HG02938 (cell line): ENCODE measurements around the gene MPEG1.

Source experiments
- ATAC-seq: cut with Tn5 transposase; IDR thresholded peaks from one replicate; pipeline ENCODE4 v1.9.1; 2021; ENCODE audit warnings: mild to moderate bottlenecking, moderate library complexity; ENCODE audit not compliant: unreplicated experiment

MPEG1 gene

GRCh38 chr11:59218319-59218718 lies 5.6 kb upstream of the MPEG1 start:
- no peak for ATAC-seq

GRCh38 chr11:59216641-59217564 lies 4.2 kb upstream of the MPEG1 start:
- ATAC-seq: peak; percentile 91

- no peak for ATAC-seq
Measured at GRCh38 chr11:59214141-59214893, 1.6 kb upstream of the MPEG1 start.

- no peak for ATAC-seq
Measured at GRCh38 chr11:59212222-59212621, 505 bp downstream of the MPEG1 start.

GRCh38 chr11:59208956-59209355 lies 3.8 kb downstream of the MPEG1 start:
- no peak for ATAC-seq

- peak; percentile 70 for ATAC-seq
Measured at GRCh38 chr11:59207988-59208451, 4.7 kb downstream of the MPEG1 start.

GRCh38 chr11:59206635-59207034 lies 6.1 kb downstream of the MPEG1 start:
- ATAC-seq: no peak

- ATAC-seq: no peak
Measured at GRCh38 chr11:59205648-59206047, 7.1 kb downstream of the MPEG1 start.

GRCh38 chr11:59204746-59205145 lies 8.0 kb downstream of the MPEG1 start:
- ATAC-seq: no peak

- no peak for ATAC-seq
Measured at GRCh38 chr11:59201353-59201752, 11.4 kb downstream of the MPEG1 start.

GRCh38 chr11:59200423-59200746 lies 12.3 kb downstream of the MPEG1 start:
- ATAC-seq: peak; percentile 40

GRCh38 chr11:59199546-59200422 lies 12.9 kb downstream of the MPEG1 start:
- peak; percentile 60 for ATAC-seq

- no peak for ATAC-seq
Measured at GRCh38 chr11:59198726-59199125, 14.0 kb downstream of the MPEG1 start.

- ATAC-seq: no peak
Measured at GRCh38 chr11:59197991-59198390, 14.7 kb downstream of the MPEG1 start.

GRCh38 chr11:59196777-59197176 lies 15.9 kb downstream of the MPEG1 start:
- ATAC-seq: no peak

GRCh38 chr11:59195586-59195985 lies 17.1 kb downstream of the MPEG1 start:
- ATAC-seq: no peak

GRCh38 chr11:59193587-59194130 lies 19.1 kb downstream of the MPEG1 start:
- no peak for ATAC-seq

GRCh38 chr11:59192446-59193020 lies 20.2 kb downstream of the MPEG1 start:
- no peak for ATAC-seq

GRCh38 chr11:59191890-59192289 lies 20.8 kb downstream of the MPEG1 start:
- ATAC-seq: no peak

- no peak for ATAC-seq
Measured at GRCh38 chr11:59191095-59191494, 21.6 kb downstream of the MPEG1 start.
